Uterus (tissue), 4 donors: Measurements from ENCODE around the gene IL13RA1. TPM values are rescaled to one million over a fixed set of nuclear protein-coding genes. Genes with fewer than 3 reads are reported as not detected.

Source experiments
- DNase-seq, 2 donors: peaks; one replicate each; pipeline ENCODE4 v3.0.0-alpha.2; 2019 to 2020
- H3K27ac ChIP-seq, 2 donors: fragments of 200-600 bp; sonication (generic); 1 replicate in 1 of 2; 2 replicates in 1 of 2; pipeline ENCODE4 v1.5.1; 2016 to 2018
- H3K27me3 ChIP-seq, 2 donors: fragments of 200-600 bp; sonication (generic); one replicate each; pipeline ENCODE4 v1.5.1; 2018 to 2019; ENCODE audit warnings: control low read depth in 1 of 2
- H3K36me3 ChIP-seq, 2 donors: fragments of 200-600 bp; sonication (generic); one replicate each; pipeline ENCODE4 v1.5.1; 2019; ENCODE audit warnings: control low read depth in 1 of 2
- H3K4me1 ChIP-seq, 2 donors: fragments of 200-600 bp; sonication (generic); one replicate each; pipeline ENCODE4 v1.5.1; 2018 to 2019; ENCODE audit warnings: control low read depth in 1 of 2
- H3K4me3 ChIP-seq, 2 donors: fragments of 200-600 bp; sonication (generic); 1 replicate in 1 of 2; 2 replicates in 1 of 2; pipeline ENCODE4 v1.5.1; 2018 to 2019; ENCODE audit warnings: mild to moderate bottlenecking in 1 of 2
- H3K9me3 ChIP-seq, 2 donors: fragments of 200-600 bp; sonication (generic); one replicate each; pipeline ENCODE4 v1.5.1; 2019; ENCODE audit warnings: control low read depth in 1 of 2
- POLR2A ChIP-seq, 2 donors: fragments of 450-650 bp; IDR thresholded peaks; one replicate each; pipeline ENCODE4 v1.6.1; 2016; ENCODE audit warnings: antibody characterized with exemption in 2 of 2, mild to moderate bottlenecking in 1 of 2, moderate library complexity in 1 of 2
- intact Hi-C: fragments of 100-400 bp; cut with DNase I; formaldehyde crosslinking; loops from one replicate; pipeline ENCODE4 v1.15.1; 2023; ENCODE audit warnings: low total_unique reads
- total RNA-seq, 4 donors: library from RNA; depleted of rRNA in 3 of 4; stranded (reverse); fragments of >200 nt in 3 of 4; gene quantifications; one replicate each; pipeline versions ENCODE4 v1.1.0 to v1.2.4, GENCODE V29; 2014 to 2023
- TF ChIP-seq, protein P1 (sequence below), 4 experiments: fragments of 200-600 bp in 2 of 4; fragments of 450-650 bp in 2 of 4; sonication (generic) in 2 of 4; IDR thresholded peaks; one replicate each; pipeline ENCODE4 v1.5.1; 2016 to 2019; ENCODE audit warnings: antibody characterized with exemption in 4 of 4, mild to moderate bottlenecking in 2 of 4, moderate library complexity in 1 of 4
- donor health status: DM: yes; HTN: yes; CAD: no.

IL13RA1 gene
- total RNA-seq, 4 donors from 2014 or later = 20.2 to 60.0 (median 39.9) TPM

DNA sequence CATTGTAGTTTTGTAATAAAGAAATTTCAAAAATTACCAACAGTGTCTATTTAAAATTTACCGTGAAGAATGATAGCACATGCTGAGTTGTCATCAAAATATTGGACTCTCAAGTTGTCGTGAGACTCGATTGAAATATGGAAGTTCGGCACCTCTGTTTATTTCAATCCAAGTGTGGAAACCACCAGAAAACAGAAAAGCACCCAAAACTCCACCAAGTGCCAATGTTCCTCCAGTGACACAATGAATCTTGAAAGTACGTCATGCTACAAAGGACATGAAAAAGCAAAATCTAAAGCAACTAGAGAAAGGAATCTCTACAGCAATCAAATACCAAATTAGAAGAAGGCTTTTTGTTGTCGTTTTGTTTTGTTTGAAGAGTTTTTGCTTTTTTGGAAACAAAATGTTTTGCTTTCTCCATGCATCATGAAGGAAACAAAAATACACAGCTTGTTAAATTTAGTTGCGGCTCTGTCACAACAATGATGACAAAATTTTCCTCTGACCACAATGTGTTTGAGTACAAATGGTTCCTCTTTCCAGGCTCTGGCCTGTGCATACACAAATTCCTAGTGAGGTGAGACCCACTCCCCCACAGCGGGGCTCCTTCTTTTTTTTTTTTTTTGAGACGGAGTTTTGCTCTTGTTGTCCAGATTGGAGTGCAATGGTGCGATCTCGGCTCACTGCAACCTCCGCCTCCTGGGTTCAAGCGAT is 9.6 kb upstream of the IL13RA1 start:
- Histone ChIP-seq H3K27me3 (no peaks in the 10 kb centered on the region), H3K27ac (no peak overlapping the region), H3K36me3 (no peaks in the 10 kb centered on the region), H3K9me3 (no peaks in the 10 kb centered on the region), H3K4me1 (no peaks in the 10 kb centered on the region), H3K4me3 (no peak overlapping the region)
- DNase-seq = no peak
- intact Hi-C loops = no loop called here
- TF ChIP-seq, protein P1, sequence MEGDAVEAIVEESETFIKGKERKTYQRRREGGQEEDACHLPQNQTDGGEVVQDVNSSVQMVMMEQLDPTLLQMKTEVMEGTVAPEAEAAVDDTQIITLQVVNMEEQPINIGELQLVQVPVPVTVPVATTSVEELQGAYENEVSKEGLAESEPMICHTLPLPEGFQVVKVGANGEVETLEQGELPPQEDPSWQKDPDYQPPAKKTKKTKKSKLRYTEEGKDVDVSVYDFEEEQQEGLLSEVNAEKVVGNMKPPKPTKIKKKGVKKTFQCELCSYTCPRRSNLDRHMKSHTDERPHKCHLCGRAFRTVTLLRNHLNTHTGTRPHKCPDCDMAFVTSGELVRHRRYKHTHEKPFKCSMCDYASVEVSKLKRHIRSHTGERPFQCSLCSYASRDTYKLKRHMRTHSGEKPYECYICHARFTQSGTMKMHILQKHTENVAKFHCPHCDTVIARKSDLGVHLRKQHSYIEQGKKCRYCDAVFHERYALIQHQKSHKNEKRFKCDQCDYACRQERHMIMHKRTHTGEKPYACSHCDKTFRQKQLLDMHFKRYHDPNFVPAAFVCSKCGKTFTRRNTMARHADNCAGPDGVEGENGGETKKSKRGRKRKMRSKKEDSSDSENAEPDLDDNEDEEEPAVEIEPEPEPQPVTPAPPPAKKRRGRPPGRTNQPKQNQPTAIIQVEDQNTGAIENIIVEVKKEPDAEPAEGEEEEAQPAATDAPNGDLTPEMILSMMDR (IDR thresholded peaks at IDR 0.05) = no peak
- TF ChIP-seq POLR2A (IDR thresholded peaks at IDR 0.05) = no peak

DNA sequence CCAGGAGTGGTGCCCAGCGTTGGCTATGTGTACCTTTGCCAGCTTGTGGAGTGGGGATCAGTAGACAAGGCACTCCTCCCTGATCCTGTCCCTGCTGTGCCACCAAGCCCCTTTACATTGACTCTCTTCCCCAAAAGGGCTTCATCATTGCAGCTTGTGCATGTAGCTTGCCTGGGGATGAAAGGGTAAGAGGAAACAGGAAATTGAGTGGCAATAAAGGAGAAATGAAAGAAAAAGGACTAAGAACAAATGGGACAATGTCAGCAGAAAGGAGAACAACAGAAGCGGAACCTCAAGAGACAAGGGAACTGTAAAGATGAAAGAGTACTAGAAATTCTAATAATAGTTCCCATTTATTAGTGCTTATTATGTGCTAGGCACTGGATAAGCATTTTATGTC is 8.7 kb upstream of the IL13RA1 start:
- Histone ChIP-seq H3K27me3 (no peaks in the 10 kb centered on the region), H3K4me3 (no peak overlapping the region), H3K27ac (no peak overlapping the region), H3K4me1 (no peaks in the 10 kb centered on the region), H3K9me3 (no peaks in the 10 kb centered on the region), H3K36me3 (no peaks in the 10 kb centered on the region)
- no peak for DNase-seq
- intact Hi-C loops = no loop called here
- TF ChIP-seq, protein P1 (IDR thresholded peaks at IDR 0.05) = no peak
- TF ChIP-seq POLR2A (IDR thresholded peaks at IDR 0.05) = no peak

DNA sequence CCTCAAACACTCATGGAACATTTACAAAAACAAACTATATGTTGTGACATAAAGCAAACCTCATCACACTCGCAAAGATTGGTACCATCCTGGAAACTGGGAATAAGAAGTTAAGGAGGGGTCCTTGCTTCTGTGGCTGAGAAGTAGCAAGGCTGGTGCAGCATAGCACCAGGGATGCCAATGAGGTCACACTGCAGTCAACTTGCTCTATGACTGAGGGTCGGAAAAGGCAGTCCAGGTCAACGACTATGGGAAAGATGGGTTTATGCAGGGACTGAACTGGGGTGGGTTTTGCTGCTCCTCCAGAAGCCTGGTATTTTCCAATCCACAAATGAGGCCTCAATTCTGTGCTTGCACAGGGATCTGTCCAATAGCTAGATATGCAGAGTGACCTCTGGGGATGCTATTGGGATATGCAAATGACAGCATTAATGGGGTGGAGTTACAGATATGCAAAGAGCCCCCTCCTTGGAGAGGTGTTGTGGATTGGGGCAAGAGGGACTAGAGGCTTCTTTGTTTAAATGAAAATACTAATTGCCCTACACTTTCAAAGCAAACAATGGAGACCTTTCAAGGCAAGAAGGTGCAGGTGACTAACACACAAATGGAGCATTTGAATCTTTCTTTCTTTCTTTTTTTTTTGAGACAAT is 7.2 kb upstream of the IL13RA1 start:
- Histone ChIP-seq H3K4me1 (no peaks in the 10 kb centered on the region), H3K9me3 (no peaks in the 10 kb centered on the region), H3K36me3 (no peaks in the 10 kb centered on the region), H3K27ac (no peak overlapping the region), H3K4me3 (no peak overlapping the region), H3K27me3 (no peaks in the 10 kb centered on the region)
- intact Hi-C loops = no loop called here
- no peak for TF ChIP-seq POLR2A (IDR thresholded peaks at IDR 0.05)
- TF ChIP-seq, protein P1 (IDR thresholded peaks at IDR 0.05) = no peak
- DNase-seq = no peak

DNA sequence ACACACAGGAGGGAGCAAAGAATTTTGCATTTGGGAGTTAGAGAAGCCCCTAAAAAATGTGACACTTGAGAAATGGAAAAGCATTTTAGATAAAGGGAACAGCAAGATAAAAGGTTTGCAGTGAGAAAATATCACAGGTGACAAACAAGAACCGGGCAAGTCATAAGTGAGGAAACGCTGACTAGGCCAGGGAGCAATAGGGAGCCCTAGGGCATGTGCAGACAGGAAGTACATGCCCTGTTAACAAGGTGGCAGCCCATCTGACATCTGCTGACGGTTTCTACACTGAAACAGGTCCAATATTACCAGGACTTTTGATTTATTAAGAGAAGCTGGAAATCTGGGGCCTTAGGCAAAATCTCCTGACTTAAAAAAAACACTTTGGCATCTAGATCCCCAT is 4.0 kb upstream of the IL13RA1 start:
- H3K27ac ChIP-seq = no peak overlapping the region
- DNase-seq = no peak

DNA sequence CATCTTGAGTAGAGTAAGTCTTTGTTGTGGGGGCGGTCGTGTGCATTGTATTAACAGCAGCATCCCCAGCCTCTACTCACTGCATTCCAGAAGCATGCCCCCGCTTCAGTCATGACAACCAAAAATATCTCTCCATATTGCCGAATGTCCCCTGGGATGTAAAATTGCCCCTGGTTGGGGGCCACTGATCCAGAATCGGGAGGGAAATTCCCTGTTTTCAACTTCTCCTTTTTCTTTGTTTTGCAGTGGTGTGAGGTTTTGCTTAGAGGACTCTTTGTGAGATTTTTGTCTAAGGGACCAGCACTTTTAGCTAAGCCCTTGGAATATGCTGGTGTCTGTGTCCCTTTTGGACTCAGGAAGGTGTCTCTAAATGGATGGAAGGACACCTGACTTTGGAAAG is 3.0 kb upstream of the IL13RA1 start:
- H3K4me3 ChIP-seq = no peak overlapping the region
- H3K9me3 ChIP-seq = no peaks in the 10 kb centered on the region
- H3K27ac ChIP-seq = no peak overlapping the region
- TF ChIP-seq, protein P1 (IDR thresholded peaks at IDR 0.05) = no peak
- TF ChIP-seq POLR2A (IDR thresholded peaks at IDR 0.05) = no peak
- no peaks in the 10 kb centered on the region for H3K27me3 ChIP-seq
- no peaks in the 10 kb centered on the region for H3K4me1 ChIP-seq
- no peaks in the 10 kb centered on the region for H3K36me3 ChIP-seq
- intact Hi-C loops = no loop called here
- no peak for DNase-seq

More for the DNA sequence above, 4.0 kb upstream of the IL13RA1 start:
- no peaks in the 10 kb centered on the region for H3K36me3 ChIP-seq
- no peaks in the 10 kb centered on the region for H3K9me3 ChIP-seq
- no peaks in the 10 kb centered on the region for H3K4me1 ChIP-seq
- intact Hi-C loops = no loop called here
- no peak overlapping the region for H3K4me3 ChIP-seq
- H3K27me3 ChIP-seq = no peaks in the 10 kb centered on the region
- TF ChIP-seq, protein P1 (IDR thresholded peaks at IDR 0.05) = no peak
- no peak for TF ChIP-seq POLR2A (IDR thresholded peaks at IDR 0.05)
